ENCODE data around the gene NPIPB6. TPM values are rescaled to one million over a fixed set of nuclear protein-coding genes. Genes with fewer than 3 reads are reported as not detected.

The NPIPB6 gene
- total RNA-seq, 1 experiment from 2014 or later = 2.6 TPM

DNA sequence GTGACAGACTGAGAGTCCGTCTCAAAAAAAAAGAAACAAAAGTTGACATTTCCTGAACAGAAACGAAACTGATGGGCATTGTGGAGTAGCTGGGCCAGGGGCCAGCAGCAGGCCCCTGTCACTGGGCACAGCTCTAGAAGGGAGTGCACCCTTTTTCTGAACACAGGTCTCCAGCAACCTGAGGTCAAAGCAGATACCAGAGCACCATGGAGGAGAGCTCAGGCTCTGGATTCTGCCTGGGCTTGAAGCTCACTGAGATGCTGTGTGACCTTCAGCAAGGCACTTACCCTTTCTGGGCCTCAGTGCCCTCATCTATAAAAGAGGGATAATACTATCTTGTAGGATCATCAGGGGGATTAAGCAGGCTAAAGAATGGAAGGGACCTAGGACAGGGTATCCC is 66.0 kb downstream of the NPIPB6 start:
- H3K27ac ChIP-seq (ENCODE audit: low read depth, low read length, poor library complexity, severe bottlenecking) = no peak overlapping the region
- H3K9me3 ChIP-seq (ENCODE audit: low read depth, low read length, poor library complexity, severe bottlenecking) = no peaks in the 10 kb centered on the region
- no peaks in the 10 kb centered on the region for H3K27me3 ChIP-seq (replicated peaks; ENCODE audit: insufficient read depth, low read depth, low read length, poor library complexity)
- TF ChIP-seq, protein P1, sequence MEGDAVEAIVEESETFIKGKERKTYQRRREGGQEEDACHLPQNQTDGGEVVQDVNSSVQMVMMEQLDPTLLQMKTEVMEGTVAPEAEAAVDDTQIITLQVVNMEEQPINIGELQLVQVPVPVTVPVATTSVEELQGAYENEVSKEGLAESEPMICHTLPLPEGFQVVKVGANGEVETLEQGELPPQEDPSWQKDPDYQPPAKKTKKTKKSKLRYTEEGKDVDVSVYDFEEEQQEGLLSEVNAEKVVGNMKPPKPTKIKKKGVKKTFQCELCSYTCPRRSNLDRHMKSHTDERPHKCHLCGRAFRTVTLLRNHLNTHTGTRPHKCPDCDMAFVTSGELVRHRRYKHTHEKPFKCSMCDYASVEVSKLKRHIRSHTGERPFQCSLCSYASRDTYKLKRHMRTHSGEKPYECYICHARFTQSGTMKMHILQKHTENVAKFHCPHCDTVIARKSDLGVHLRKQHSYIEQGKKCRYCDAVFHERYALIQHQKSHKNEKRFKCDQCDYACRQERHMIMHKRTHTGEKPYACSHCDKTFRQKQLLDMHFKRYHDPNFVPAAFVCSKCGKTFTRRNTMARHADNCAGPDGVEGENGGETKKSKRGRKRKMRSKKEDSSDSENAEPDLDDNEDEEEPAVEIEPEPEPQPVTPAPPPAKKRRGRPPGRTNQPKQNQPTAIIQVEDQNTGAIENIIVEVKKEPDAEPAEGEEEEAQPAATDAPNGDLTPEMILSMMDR (conservative IDR thresholded peaks at IDR 0.05; ENCODE audit: low read depth, low read length) = no peak
- TF ChIP-seq EZH2 (IDR thresholded peaks at IDR 0.05; ENCODE audit: borderline replicate concordance, low read depth, low read length, poor library complexity, severe bottlenecking) = no peak
- no peak for DNase-seq (ENCODE audit: low spot score)
- ChIA-PET POLR2A (ENCODE audit: low non-redundant PET) (no interaction called here), CTCF (no interaction called here)
- no peaks in the 10 kb centered on the region for H3K36me3 ChIP-seq (ENCODE audit: insufficient read depth, low read length, poor library complexity, severe bottlenecking)
- H3K4me3 ChIP-seq (ENCODE audit: low read depth, low read length, poor library complexity, severe bottlenecking) = no peak overlapping the region
- intact Hi-C loops (cut with micrococcal nuclease; ENCODE audit: unreplicated experiment) = no loop called here
- no TSS peak for BruUV-seq (replicated peaks)
- H3K4me1 ChIP-seq (ENCODE audit: insufficient read depth, low read length, poor library complexity, severe bottlenecking) = no peaks in the 10 kb centered on the region

DNA sequence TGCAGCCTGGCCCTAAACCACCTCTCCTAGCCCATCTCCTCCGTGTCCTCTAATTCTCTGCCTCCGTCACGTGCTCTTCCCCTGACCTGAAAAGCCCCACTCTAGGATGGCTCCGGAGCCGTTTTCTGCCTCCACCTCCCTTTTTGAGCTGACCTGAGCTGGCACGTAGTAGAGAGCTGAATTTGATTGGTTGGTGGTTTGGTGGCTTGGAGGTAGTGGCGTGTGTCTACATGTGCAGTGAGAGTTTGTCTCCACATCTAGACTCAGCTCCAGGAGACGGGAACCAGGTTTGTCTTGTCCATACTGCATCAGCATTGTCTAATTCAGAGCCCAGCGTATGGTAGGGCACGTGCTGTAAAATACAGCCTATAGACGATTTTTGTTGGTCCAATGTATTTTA is 68.0 kb downstream of the NPIPB6 start:
- Histone ChIP-seq H3K36me3 (ENCODE audit: insufficient read depth, low read length, poor library complexity, severe bottlenecking) (no peaks in the 10 kb centered on the region), H3K9me3 (ENCODE audit: low read depth, low read length, poor library complexity, severe bottlenecking) (no peaks in the 10 kb centered on the region), H3K4me1 (ENCODE audit: insufficient read depth, low read length, poor library complexity, severe bottlenecking) (no peaks in the 10 kb centered on the region), H3K27ac (ENCODE audit: low read depth, low read length, poor library complexity, severe bottlenecking) (no peak overlapping the region), H3K4me3 (ENCODE audit: low read depth, low read length, poor library complexity, severe bottlenecking) (no peak overlapping the region), H3K27me3 (replicated peaks; ENCODE audit: insufficient read depth, low read depth, low read length, poor library complexity) (no peaks in the 10 kb centered on the region)
- intact Hi-C loops (cut with micrococcal nuclease; ENCODE audit: unreplicated experiment) = no loop called here
- BruUV-seq (replicated peaks) = no TSS peak
- no peak for DNase-seq (ENCODE audit: low spot score)
- ChIA-PET POLR2A (ENCODE audit: low non-redundant PET) (no interaction called here), CTCF (no interaction called here)
- TF ChIP-seq EZH2 (IDR thresholded peaks at IDR 0.05; ENCODE audit: borderline replicate concordance, low read depth, low read length, poor library complexity, severe bottlenecking) = no peak
- TF ChIP-seq, protein P1 (conservative IDR thresholded peaks at IDR 0.05; ENCODE audit: low read depth, low read length) = no peak

DNA sequence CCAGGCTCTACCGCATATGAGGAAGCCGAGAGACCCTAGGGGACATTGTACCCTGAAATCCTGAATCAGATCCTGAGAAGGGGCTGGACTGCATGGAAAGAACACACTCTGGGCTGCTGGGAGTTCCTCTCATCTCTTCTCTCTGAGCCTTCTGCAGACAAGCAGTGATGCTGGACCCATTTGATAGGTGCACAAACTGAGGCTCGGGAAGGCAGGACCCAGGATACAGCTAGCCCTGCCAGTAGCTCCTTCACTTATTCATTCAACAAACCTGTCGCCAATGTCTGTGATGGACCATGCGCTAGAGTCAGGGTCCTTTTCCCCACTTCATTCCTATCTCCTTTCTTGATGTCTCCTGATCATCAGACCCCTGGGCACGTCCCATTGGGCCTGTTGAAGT is 69.1 kb downstream of the NPIPB6 start:
- no peak for DNase-seq (ENCODE audit: low spot score)
- Histone ChIP-seq H3K36me3 (ENCODE audit: insufficient read depth, low read length, poor library complexity, severe bottlenecking) (no peaks in the 10 kb centered on the region), H3K27ac (ENCODE audit: low read depth, low read length, poor library complexity, severe bottlenecking) (no peak overlapping the region), H3K4me3 (ENCODE audit: low read depth, low read length, poor library complexity, severe bottlenecking) (peak overlapping the region; percentile 85), H3K27me3 (replicated peaks; ENCODE audit: insufficient read depth, low read depth, low read length, poor library complexity) (no peaks in the 10 kb centered on the region), H3K9me3 (ENCODE audit: low read depth, low read length, poor library complexity, severe bottlenecking) (no peaks in the 10 kb centered on the region), H3K4me1 (ENCODE audit: insufficient read depth, low read length, poor library complexity, severe bottlenecking) (no peaks in the 10 kb centered on the region)
- intact Hi-C loops (cut with micrococcal nuclease; ENCODE audit: unreplicated experiment) = no loop called here
- BruUV-seq (replicated peaks) = no TSS peak
- POLR2A ChIA-PET (ENCODE audit: low non-redundant PET) = no interaction called here
- CTCF ChIA-PET = no interaction called here
- TF ChIP-seq, protein P1 (conservative IDR thresholded peaks at IDR 0.05; ENCODE audit: low read depth, low read length) = no peak
- TF ChIP-seq EZH2 (IDR thresholded peaks at IDR 0.05; ENCODE audit: borderline replicate concordance, low read depth, low read length, poor library complexity, severe bottlenecking) = no peak
